ENCODE measurements around the gene REV1.

Gene REV1

GRCh38 chr2:99399795-99400194 is 90.0 kb downstream of the REV1 start:
- Histone ChIP-seq H3F3A (ENCODE audit: insufficient read depth, low read length) (no peaks in the 10 kb centered on the region), H3K27ac (ENCODE audit: low read depth, low read length, poor library complexity, severe bottlenecking) (no peak overlapping the region)
- TF ChIP-seq EZH2 (IDR thresholded peaks at IDR 0.05; ENCODE audit: borderline replicate concordance, low read length) = no peak

GRCh38 chr2:99399063-99399462 is 90.8 kb downstream of the REV1 start:
- Histone ChIP-seq H3K27ac (ENCODE audit: low read depth, low read length, poor library complexity, severe bottlenecking) (no peak overlapping the region), H2AFZ (ENCODE audit: low read length) (no peak overlapping the region), H3K27me3 (ENCODE audit: insufficient read depth, low read length) (no peaks in the 10 kb centered on the region), H3K36me3 (ENCODE audit: insufficient read depth, low read length) (peaks cover 98% of the 10 kb centered on the region), H4K20me1 (ENCODE audit: insufficient read depth, low read length) (no peaks in the 10 kb centered on the region), H3K9ac (ENCODE audit: low read length) (no peak overlapping the region), H3K4me1 (ENCODE audit: insufficient read depth, low read length, severe bottlenecking) (no peaks in the 10 kb centered on the region), H3K9me2 (ENCODE audit: low read depth, low read length) (no peaks in the 10 kb centered on the region), H3F3A (ENCODE audit: insufficient read depth, low read length) (no peaks in the 10 kb centered on the region), H3K4me2 (ENCODE audit: low read length) (no peak overlapping the region), H3K9me3 (ENCODE audit: low read length) (no peaks in the 10 kb centered on the region), H3K4me3 (ENCODE audit: low read depth, low read length, poor library complexity, severe bottlenecking) (no peak overlapping the region), H3K79me2 (ENCODE audit: insufficient read depth, low read length) (no peaks in the 10 kb centered on the region)
- no peak for TF ChIP-seq CTCF (IDR thresholded peaks at IDR 0.05; ENCODE audit: low read length)

More at GRCh38 chr2:99399795-99400194, 90.0 kb downstream of the REV1 start:
- no peak overlapping the region for H2AFZ ChIP-seq (ENCODE audit: low read length)
- no peaks in the 10 kb centered on the region for H4K20me1 ChIP-seq (ENCODE audit: insufficient read depth, low read length)
- H3K9me2 ChIP-seq (ENCODE audit: low read depth, low read length) = no peaks in the 10 kb centered on the region
- no peak overlapping the region for H3K9ac ChIP-seq (ENCODE audit: low read length)
- no peaks in the 10 kb centered on the region for H3K4me1 ChIP-seq (ENCODE audit: insufficient read depth, low read length, severe bottlenecking)
- no peak overlapping the region for H3K4me2 ChIP-seq (ENCODE audit: low read length)
- no peaks in the 10 kb centered on the region for H3K9me3 ChIP-seq (ENCODE audit: low read length)
- no peak overlapping the region for H3K4me3 ChIP-seq (ENCODE audit: low read depth, low read length, poor library complexity, severe bottlenecking)
- peaks cover 98% of the 10 kb centered on the region for H3K36me3 ChIP-seq (ENCODE audit: insufficient read depth, low read length)
- H3K27me3 ChIP-seq (ENCODE audit: insufficient read depth, low read length) = no peaks in the 10 kb centered on the region
- no peaks in the 10 kb centered on the region for H3K79me2 ChIP-seq (ENCODE audit: insufficient read depth, low read length)

- Histone ChIP-seq H3K4me1 (ENCODE audit: insufficient read depth, low read length, severe bottlenecking) (no peaks in the 10 kb centered on the region), H3K4me3 (ENCODE audit: low read depth, low read length, poor library complexity, severe bottlenecking) (no peak overlapping the region), H3K79me2 (ENCODE audit: insufficient read depth, low read length) (no peaks in the 10 kb centered on the region), H3K36me3 (ENCODE audit: insufficient read depth, low read length) (peaks cover 98% of the 10 kb centered on the region), H4K20me1 (ENCODE audit: insufficient read depth, low read length) (no peaks in the 10 kb centered on the region), H3K9me3 (ENCODE audit: low read length) (no peaks in the 10 kb centered on the region), H3K4me2 (ENCODE audit: low read length) (no peak overlapping the region), H2AFZ (ENCODE audit: low read length) (no peak overlapping the region), H3K27ac (ENCODE audit: low read depth, low read length, poor library complexity, severe bottlenecking) (no peak overlapping the region), H3K27me3 (ENCODE audit: insufficient read depth, low read length) (no peaks in the 10 kb centered on the region), H3F3A (ENCODE audit: insufficient read depth, low read length) (no peaks in the 10 kb centered on the region), H3K9ac (ENCODE audit: low read length) (no peak overlapping the region), H3K9me2 (ENCODE audit: low read depth, low read length) (no peaks in the 10 kb centered on the region)
- TF ChIP-seq CTCF (IDR thresholded peaks at IDR 0.05; ENCODE audit: low read length) (no peak), EZH2 (IDR thresholded peaks at IDR 0.05; ENCODE audit: borderline replicate concordance, low read length) (no peak)
Measured at GRCh38 chr2:99398303-99398702, 91.5 kb downstream of the REV1 start.

GRCh38 chr2:99397266-99397920 is 92.4 kb downstream of the REV1 start:
- Histone ChIP-seq H3F3A (ENCODE audit: insufficient read depth, low read length) (no peaks in the 10 kb centered on the region), H3K79me2 (ENCODE audit: insufficient read depth, low read length) (no peaks in the 10 kb centered on the region), H3K36me3 (ENCODE audit: insufficient read depth, low read length) (peaks cover 98% of the 10 kb centered on the region)

More at GRCh38 chr2:99397266-99397920, 92.4 kb downstream of the REV1 start:
- Histone ChIP-seq H3K9me3 (ENCODE audit: low read length) (no peaks in the 10 kb centered on the region), H2AFZ (ENCODE audit: low read length) (no peak overlapping the region), H3K27me3 (ENCODE audit: insufficient read depth, low read length) (no peaks in the 10 kb centered on the region), H3K4me1 (ENCODE audit: insufficient read depth, low read length, severe bottlenecking) (no peaks in the 10 kb centered on the region), H3K9me2 (ENCODE audit: low read depth, low read length) (no peaks in the 10 kb centered on the region), H3K4me2 (ENCODE audit: low read length) (no peak overlapping the region), H3K9ac (ENCODE audit: low read length) (no peak overlapping the region), H3K4me3 (ENCODE audit: low read depth, low read length, poor library complexity, severe bottlenecking) (no peak overlapping the region), H4K20me1 (ENCODE audit: insufficient read depth, low read length) (no peaks in the 10 kb centered on the region), H3K27ac (ENCODE audit: low read depth, low read length, poor library complexity, severe bottlenecking) (no peak overlapping the region)
- TF ChIP-seq EZH2 (IDR thresholded peaks at IDR 0.05; ENCODE audit: borderline replicate concordance, low read length) (no peak), CTCF (IDR thresholded peaks at IDR 0.05; ENCODE audit: low read length) (no peak)

Measured in OCI-LY1 (cell line).